ENCODE results near the gene SLC2A1.
A peak's percentile ranks its signal among the peaks of the same experiment; 100 is the strongest.

SLC2A1 gene

GRCh38 chr1:42944246-42944928 lies 14.3 kb downstream of the SLC2A1 start:
- no peaks in the 10 kb centered on the region for H3K9me3 Mint-ChIP-seq
- peaks cover 82% of the 10 kb centered on the region for H3K4me1 Mint-ChIP-seq (ENCODE audit: low read depth)
- H3K4me3 Mint-ChIP-seq, result peak overlapping the region; percentile 55
- peak overlapping the region; percentile 88 for H3K27ac Mint-ChIP-seq
- no peaks in the 10 kb centered on the region for H3K27me3 Mint-ChIP-seq (ENCODE audit: low read depth)
- H3K36me3 Mint-ChIP-seq (ENCODE audit: low read depth), result peaks cover 53% of the 10 kb centered on the region

DNA sequence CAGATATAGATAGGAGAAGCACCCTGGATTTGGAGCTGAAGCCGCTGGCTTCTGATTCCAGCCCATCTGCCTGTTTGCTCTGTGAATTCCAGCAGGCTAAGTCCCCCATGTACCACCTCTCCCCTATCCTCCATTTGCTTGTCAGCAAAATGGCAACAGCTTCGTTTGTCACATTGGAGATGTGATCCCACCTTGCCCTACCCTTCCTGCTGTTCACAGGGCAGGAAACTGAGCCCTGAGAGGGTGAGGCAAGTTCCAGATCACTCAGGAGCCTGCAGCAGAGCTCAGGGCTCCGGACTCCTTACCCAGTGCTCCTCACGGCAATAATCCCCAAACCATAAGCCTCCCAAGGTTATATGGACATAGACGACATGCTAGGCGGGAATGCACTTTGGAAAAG lies 14.9 kb downstream of the SLC2A1 start:
- Mint-ChIP-seq H3K27ac (peak overlapping the region; percentile 88), H3K27me3 (ENCODE audit: low read depth) (no peaks in the 10 kb centered on the region), H3K4me3 (peak overlapping the region; percentile 26), H3K4me1 (ENCODE audit: low read depth) (peaks cover 85% of the 10 kb centered on the region), H3K36me3 (ENCODE audit: low read depth) (peaks cover 58% of the 10 kb centered on the region), H3K9me3 (no peaks in the 10 kb centered on the region)

DNA sequence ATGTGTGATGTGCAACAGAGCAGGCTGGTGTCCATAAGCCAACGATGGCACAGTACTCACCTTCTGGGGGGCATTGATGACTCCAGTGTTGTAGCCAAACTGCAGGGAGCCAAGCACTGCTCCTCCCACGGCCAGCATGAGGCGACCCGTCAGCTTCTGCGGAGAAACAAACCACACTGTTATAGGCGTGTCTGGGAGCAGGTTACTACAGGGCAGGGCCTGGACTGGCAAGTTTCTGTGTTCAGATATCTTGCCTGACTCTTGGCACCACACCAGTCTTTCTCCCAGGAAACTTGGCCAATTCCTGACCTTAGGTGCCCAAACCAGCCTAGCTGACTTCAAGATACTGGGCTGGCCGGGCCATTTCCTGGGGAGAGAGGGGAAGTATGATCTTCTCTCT lies 15.5 kb downstream of the SLC2A1 start:
- peaks cover 60% of the 10 kb centered on the region for H3K36me3 Mint-ChIP-seq (ENCODE audit: low read depth)
- no peaks in the 10 kb centered on the region for H3K27me3 Mint-ChIP-seq (ENCODE audit: low read depth)
- H3K27ac Mint-ChIP-seq, result peak overlapping the region; percentile 88
- peak overlapping the region; percentile 48 for H3K4me3 Mint-ChIP-seq
- H3K4me1 Mint-ChIP-seq (ENCODE audit: low read depth), result peaks cover 86% of the 10 kb centered on the region
- no peaks in the 10 kb centered on the region for H3K9me3 Mint-ChIP-seq

GRCh38 chr1:42942444-42942843 lies 16.2 kb downstream of the SLC2A1 start:
- Mint-ChIP-seq H3K9me3 (no peaks in the 10 kb centered on the region), H3K4me1 (ENCODE audit: low read depth) (peaks cover 86% of the 10 kb centered on the region), H3K27me3 (ENCODE audit: low read depth) (no peaks in the 10 kb centered on the region), H3K36me3 (ENCODE audit: low read depth) (peaks cover 60% of the 10 kb centered on the region), H3K27ac (peak overlapping the region; percentile 88), H3K4me3 (peak overlapping the region; percentile 48)

DNA sequence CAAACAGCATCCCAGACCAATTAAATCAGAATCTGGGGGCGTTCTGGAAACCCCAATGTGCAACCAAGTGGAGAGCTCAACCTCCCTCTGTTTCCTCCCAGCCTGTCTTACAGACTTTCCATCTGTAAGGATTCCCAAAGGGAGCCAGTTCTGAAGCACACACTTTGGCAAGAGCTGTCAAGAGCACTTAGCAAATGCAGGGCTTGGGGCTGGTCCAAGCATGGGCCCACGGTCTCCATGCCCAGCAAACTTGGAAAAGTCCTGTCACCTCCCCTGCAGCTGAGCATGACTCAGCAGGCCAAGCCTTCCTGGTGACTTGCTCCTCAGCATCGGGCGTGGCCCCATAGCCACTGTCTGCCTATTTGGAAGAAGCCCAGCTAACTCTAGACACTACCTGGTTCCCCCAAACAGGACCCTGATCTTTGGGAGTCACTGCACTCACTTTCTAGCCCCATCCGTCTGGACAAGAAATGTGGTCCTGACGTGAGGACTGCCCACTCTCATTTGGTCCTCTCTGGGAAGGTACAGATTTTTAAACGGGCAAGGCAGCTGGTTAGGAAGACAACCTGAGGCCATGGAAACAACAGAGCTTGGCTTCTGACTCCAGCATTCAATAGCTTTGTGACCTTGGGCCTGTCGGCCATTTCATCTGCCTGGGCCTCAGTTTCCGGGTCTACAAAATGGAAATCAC lies 16.9 kb downstream of the SLC2A1 start:
- Mint-ChIP-seq H3K27me3 (ENCODE audit: low read depth) (no peaks in the 10 kb centered on the region), H3K4me3 (peak overlapping the region; percentile 48), H3K36me3 (ENCODE audit: low read depth) (peaks cover 65% of the 10 kb centered on the region), H3K9me3 (no peaks in the 10 kb centered on the region), H3K4me1 (ENCODE audit: low read depth) (peaks cover 88% of the 10 kb centered on the region), H3K27ac (peak overlapping the region; percentile 88)

DNA sequence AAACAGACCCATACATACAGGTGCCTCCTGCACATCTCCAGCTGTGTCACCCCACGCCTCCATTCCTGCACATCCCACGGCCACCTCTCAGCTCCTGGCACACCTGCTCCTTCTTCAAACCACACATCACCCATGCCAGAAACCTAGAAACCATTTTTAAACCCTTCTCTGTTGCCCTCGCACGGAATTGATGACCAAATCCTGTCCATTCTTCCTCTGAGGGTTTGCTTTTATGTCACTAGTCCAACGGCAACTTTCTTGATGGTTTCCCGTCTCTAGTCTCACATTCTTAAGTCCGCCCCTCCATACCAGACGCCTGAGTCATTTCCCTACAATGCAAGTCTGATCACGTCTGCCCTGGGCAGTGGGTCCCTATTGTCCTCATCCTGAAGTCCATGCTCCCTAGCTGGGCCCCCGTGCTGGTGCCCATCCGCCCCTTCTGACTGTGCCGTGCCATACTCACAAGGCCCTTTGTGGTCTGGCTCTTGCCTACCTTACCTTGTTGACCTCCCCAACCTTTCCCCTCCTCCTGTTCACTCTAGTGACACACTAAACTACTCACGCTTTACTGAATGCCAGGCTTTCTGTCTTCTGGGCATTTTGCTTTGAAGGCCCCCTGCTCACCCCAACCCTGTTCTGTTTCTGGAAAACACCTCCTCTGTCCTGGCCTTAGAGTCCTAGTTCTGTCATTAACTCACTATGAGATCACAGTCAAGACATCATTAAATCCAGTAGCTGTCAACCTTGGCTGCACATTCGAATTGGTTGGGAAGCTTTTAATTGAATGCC lies 17.6 kb downstream of the SLC2A1 start:
- Mint-ChIP-seq H3K4me3 (peak overlapping the region; percentile 47), H3K4me1 (ENCODE audit: low read depth) (peaks cover 87% of the 10 kb centered on the region), H3K36me3 (ENCODE audit: low read depth) (peaks cover 64% of the 10 kb centered on the region), H3K27me3 (ENCODE audit: low read depth) (no peaks in the 10 kb centered on the region), H3K9me3 (no peaks in the 10 kb centered on the region), H3K27ac (peak overlapping the region; percentile 88)

DNA sequence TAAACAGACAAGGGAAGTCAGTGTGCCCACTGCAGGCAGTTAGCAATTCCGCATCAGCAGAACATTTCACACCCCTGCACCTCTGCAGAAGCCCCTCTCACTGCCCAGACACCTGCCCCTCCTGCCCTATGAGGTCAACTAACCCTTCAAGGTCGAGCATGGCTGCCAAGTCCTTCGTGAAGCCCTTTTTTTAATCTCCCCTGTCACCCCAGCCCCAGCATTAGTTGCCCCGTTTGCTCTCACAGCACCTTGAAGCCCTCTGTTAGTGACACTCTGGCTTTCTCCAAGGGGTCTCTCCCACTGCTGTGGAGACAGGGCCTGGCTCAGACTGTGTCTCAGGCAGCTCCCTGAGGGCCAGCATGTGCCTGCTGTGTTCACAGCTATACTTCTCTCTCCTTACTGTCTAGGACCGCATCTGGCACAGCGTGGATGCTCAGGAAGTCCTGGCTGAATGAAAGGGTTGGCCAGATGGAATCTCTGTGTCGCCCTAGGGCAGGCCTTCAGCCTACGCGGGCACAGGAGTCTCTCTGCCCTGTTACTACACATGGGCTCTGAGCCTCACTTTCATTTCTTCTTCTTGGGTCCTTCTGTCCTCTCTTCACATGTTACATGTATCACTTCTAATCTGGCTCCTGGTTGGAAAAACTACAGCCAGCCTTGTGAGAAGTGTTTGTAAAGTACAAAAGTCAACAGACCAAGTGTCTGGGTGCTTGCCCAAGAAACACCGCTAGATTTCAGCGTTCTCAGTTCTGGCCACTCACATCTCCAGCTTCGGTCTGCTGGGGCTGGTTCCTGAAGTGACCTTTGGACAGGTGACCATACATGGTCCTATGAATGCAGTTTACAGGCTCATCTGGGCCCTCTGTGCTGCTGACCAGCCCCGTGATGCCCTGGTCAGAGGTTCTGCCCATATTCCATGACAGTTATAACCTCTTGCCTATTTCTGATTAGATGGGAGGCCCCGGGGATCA lies 19.7 kb downstream of the SLC2A1 start:
- Mint-ChIP-seq H3K27me3 (ENCODE audit: low read depth) (no peaks in the 10 kb centered on the region), H3K9me3 (no peaks in the 10 kb centered on the region), H3K27ac (peak overlapping the region; percentile 89), H3K4me1 (ENCODE audit: low read depth) (peaks cover 93% of the 10 kb centered on the region), H3K4me3 (peak overlapping the region; percentile 61), H3K36me3 (ENCODE audit: low read depth) (peaks cover 69% of the 10 kb centered on the region)

GRCh38 chr1:42937836-42938644 lies 20.6 kb downstream of the SLC2A1 start:
- Mint-ChIP-seq H3K9me3 (no peaks in the 10 kb centered on the region), H3K4me3 (peak overlapping the region; percentile 61), H3K4me1 (ENCODE audit: low read depth) (peaks cover 93% of the 10 kb centered on the region), H3K36me3 (ENCODE audit: low read depth) (peaks cover 71% of the 10 kb centered on the region), H3K27ac (peak overlapping the region; percentile 89), H3K27me3 (ENCODE audit: low read depth) (no peaks in the 10 kb centered on the region)

GRCh38 chr1:42937141-42937696 lies 21.4 kb downstream of the SLC2A1 start:
- Mint-ChIP-seq H3K27ac (peak overlapping the region; percentile 89), H3K4me1 (ENCODE audit: low read depth) (peaks cover 93% of the 10 kb centered on the region), H3K9me3 (no peaks in the 10 kb centered on the region), H3K27me3 (ENCODE audit: low read depth) (no peaks in the 10 kb centered on the region), H3K4me3 (peak overlapping the region; percentile 56), H3K36me3 (ENCODE audit: low read depth) (peaks cover 70% of the 10 kb centered on the region)

GRCh38 chr1:42936309-42937078 lies 22.2 kb downstream of the SLC2A1 start:
- H3K9me3 Mint-ChIP-seq, result no peaks in the 10 kb centered on the region
- peaks cover 92% of the 10 kb centered on the region for H3K4me1 Mint-ChIP-seq (ENCODE audit: low read depth)
- H3K27me3 Mint-ChIP-seq (ENCODE audit: low read depth), result no peaks in the 10 kb centered on the region
- H3K36me3 Mint-ChIP-seq (ENCODE audit: low read depth), result peaks cover 65% of the 10 kb centered on the region
- peak overlapping the region; percentile 56 for H3K4me3 Mint-ChIP-seq
- peak overlapping the region; percentile 89 for H3K27ac Mint-ChIP-seq

DNA sequence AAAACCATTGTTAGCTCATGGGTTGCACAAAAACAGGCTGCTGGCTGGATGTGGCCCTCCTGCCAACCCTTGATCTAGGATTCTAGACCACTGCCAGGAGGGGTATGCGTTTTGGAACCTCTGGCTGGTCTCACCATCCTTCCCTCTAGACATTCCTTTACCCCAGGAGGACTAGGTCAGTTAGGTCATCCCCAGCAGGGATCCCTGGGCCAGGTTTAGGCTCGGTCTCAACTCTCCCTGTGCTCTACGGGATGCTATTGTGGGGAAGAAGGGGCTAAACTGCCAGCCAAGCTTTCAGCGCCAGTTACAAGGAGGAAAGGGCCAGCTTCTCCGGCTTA lies 22.7 kb downstream of the SLC2A1 start:
- Mint-ChIP-seq H3K27me3 (ENCODE audit: low read depth) (no peaks in the 10 kb centered on the region), H3K36me3 (ENCODE audit: low read depth) (peaks cover 64% of the 10 kb centered on the region), H3K27ac (peak overlapping the region; percentile 89), H3K4me1 (ENCODE audit: low read depth) (peaks cover 91% of the 10 kb centered on the region), H3K9me3 (no peaks in the 10 kb centered on the region), H3K4me3 (no peak overlapping the region)

- Mint-ChIP-seq H3K27me3 (ENCODE audit: low read depth) (no peaks in the 10 kb centered on the region), H3K9me3 (no peaks in the 10 kb centered on the region), H3K4me3 (no peak overlapping the region), H3K27ac (peak overlapping the region; percentile 95), H3K4me1 (ENCODE audit: low read depth) (peaks cover 89% of the 10 kb centered on the region), H3K36me3 (ENCODE audit: low read depth) (peaks cover 61% of the 10 kb centered on the region)
Measured at GRCh38 chr1:42935313-42935895, 23.3 kb downstream of the SLC2A1 start.

All from T-helper 1 cell treated with Interleukin-12 subunit alpha and Interleukin-12 subunit beta and Interleukin-4 antibody, amounts not matched to agents 30 μg/mL and 1 μg/mL, for 36 hours (primary cell).